Stimulated activated CD8-positive, alpha-beta memory T cell treated with anti-CD3 and anti-CD28 coated beads, Interleukin-4, amount 100 ng/mL, for 24 hours (primary cell): Measurements from ENCODE around the gene SORBS1.
A peak's percentile ranks its signal among the peaks of the same experiment; 100 is the strongest.

Experiments
- DNase-seq: peaks from one replicate; pipeline ENCODE4 v3.0.0-alpha.2; 2020; ENCODE audit warnings: low read depth

SORBS1 gene

DNA sequence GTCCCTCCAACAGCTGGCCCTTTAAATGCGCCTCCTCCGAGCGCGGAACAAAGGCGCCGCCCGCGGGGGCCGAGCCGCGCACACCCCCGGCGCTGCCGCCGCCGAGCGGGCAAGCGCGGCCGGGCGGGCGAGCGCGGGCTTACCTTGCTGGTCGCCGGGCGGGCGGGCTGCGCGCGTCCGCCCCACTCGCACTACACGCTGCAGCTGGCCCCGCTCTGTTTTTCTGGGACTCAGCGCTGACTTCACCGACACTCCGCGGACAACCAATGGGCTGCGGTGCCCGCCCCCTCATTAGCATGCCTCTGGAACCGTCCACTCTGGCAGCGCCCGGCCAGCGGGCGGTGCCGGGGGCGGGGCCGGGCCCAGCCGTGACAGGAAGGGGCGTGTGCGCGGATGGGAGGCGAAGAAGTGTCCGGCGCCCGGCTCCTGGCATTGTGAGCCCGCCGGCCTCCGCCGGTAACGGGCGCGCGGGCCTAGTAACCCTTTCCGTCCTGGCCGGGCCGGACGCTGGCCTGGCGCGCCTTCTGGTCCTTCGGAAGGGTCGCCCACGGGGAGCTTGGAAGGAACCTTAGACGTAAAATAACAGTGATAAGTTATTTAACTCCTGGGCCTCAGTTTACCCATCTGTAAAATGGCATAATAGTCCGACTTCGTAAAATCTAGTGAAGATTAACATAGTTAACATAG lies at the start of gene SORBS1:
Gene SORBS1 (minus strand): TSS at position 195 of the 687 bp plus-strand sequence. CDS start 120,236 bp downstream, outside the sequence.
- DNase-seq: peak; percentile 87

DNA sequence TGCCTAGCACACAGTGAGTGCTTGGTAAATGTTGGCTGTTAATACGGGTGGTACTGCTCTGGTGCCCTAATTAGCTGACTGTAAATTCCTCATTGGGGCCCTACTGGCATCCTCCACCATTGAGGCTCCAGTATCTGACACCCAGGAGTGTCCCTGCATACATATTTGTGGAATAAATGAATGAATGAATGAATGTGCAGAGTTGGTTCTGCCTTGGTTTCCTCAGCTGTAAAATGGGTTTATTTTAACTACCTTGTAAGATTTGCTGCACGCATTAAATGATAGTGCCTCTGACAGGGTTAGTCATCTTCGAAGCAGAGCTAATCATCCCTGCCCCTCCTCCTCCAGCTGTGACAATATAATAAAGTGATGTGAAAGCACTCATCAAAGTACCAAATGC lies 49.6 kb upstream of the SORBS1 start:
- no peak for DNase-seq

DNA sequence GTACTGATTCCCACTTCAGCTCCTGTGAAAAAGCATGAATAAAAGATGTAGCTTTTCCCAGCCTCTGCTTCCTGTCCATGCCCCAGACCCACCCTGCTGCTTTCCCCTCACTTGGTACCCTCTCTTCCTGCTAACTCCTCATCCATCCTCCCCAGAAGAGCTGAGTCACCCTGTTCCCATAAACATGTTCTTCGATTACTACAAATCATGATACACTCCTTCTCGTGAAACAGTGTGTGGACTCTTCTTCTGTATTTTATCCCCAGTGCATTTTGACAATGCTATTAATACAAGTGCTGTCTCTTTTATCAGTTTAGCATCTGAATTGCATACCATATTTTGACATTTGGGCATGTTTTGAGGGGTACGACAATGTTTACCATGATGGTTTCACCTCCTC lies 45.8 kb upstream of the SORBS1 start:
- no peak for DNase-seq

DNA sequence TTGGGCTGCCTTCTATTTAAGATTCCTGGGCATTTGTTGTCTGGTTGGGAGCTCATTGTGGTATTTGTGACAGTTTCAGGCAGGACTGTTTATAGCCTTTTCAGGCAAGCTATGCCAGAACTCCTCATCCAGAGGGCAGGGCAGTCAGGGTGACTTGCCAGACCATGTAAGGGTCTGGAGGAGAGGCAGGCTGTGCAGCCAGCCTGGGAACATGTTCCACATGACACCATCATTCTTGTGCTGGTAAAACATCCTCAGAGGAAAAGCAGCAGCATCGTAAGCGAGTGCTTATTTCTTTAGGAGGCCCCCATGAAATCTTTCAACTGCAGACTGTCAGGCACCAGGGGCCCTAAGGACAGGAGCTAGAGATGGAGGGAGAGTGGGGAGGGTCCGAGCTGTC lies 44.0 kb upstream of the SORBS1 start:
- no peak for DNase-seq

DNA sequence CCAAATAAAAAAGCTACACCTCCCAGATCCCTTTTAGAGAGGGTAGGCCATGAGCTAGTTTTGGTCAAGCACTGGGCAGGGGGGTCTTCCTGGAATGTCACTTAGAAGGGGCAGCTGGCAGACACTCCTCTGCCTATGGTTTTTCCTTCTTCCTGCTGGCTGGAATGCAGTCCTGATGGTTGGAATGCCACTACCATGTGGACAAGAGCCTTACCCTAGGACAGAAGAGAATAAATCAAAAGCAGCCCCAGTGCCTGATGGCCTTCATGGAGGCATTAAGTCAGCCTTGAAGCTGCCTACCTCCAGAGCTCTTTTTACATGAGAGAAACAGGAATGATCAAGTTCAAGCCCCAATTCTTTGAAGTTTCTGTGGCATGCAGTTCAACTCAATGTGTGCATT lies 43.5 kb upstream of the SORBS1 start:
- DNase-seq: no peak

DNA sequence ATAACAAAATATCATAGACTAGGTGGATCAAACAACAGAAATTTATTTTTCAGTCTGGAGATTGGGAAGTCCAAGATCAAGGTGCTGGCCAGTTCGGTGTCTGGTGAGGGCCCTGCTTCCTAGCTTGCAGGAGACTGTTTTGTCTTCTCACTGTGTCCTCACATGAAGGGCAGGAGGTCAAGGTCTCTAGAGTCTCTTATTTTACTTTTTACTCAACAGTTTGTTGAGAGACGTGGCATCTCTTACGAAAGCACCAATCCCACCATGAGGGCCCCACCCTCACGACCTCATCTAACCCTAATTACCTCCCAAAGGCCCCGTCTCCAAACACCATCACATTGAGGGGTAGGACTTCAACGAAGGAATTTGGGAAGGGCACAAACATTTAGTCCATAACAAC lies 41.2 kb upstream of the SORBS1 start:
- no peak for DNase-seq

DNA sequence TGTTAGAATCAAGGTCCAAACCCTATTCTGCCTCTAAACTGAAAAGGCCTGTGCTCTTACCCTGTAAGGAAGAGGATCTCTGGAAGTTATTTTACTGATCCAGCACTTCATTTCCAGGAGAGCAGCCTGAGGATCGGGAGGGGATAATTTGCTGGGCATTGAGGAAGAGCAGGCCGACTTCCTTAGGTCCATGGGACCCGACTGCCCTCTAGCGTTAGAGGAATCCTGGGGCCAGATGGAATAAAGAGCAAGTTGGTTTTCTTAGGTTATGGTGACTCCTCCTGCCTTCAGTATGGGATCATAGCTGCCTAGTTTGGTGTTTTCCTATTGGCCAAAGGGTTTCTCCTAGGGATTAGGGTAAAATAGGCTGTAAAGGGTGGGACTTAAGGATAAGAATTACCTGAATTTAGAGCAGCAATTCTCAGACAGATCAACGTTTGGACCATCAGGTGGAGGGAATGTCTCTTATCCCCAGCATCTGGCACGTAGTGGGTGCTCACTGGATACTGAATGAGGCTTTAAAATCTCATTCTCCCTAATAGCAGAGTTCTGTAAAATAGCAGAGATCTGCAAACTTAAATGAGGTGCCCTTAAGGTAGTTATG lies 40.0 kb upstream of the SORBS1 start:
- DNase-seq: peak; percentile 12

DNA sequence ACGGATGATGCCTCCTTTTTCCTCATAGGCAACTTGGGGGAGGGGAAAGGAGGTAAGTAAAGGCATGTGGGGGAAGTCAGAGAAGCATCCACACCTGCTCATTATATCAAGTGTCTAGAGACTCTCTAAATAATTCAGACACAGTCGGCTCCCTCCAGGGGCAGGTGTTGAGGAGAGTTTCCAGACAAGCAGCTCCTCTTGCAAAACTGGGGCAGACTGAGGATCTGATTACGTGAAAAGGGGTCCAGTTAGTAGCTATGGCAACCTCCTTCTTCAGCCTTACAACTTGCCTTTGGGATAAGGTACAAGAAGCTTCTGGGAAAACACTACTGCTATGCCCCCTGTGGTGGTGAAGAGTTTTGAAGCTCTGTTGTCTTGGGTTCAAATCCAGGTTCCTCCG lies 39.0 kb upstream of the SORBS1 start:
- no peak for DNase-seq

DNA sequence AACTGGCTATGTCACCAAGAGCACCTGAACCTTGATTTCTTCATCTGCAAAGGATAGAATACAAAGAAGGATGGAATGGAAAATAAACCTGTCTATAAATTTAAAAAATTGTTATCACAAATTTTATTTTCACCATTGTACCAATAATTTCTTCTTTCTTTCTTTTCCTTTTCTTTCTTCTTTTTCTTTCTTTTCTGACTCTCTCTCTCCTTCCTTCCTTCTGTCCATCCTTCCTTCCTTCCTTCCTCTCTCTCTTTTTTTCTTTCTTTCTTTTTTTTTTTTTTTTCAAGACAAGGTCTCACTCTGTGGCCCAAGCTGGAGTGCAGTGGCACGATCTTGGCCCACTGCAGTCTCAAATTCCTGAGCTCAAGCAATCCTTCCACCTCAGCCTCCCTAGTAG lies 36.6 kb upstream of the SORBS1 start:
- DNase-seq: no peak

DNA sequence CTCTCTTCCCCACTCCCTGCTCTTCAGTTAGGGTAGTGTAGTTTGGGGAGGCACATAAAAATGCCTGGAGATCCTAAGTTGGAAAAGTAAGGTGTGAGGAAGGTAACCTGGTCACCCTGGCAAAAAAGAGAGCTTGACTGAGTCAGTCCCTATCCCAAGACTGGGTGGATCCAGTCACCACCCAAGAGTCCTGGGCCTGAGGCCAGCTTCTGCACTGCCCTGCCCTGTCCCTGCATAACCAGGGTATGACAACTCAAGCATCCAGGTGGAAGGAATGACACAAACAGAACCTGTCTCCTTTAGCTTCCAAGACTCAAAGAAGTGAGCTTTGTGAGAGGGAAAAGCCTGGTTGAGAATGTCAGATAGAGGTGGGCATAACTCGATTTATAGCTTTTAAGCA lies 26.9 kb upstream of the SORBS1 start:
- DNase-seq: no peak

DNA sequence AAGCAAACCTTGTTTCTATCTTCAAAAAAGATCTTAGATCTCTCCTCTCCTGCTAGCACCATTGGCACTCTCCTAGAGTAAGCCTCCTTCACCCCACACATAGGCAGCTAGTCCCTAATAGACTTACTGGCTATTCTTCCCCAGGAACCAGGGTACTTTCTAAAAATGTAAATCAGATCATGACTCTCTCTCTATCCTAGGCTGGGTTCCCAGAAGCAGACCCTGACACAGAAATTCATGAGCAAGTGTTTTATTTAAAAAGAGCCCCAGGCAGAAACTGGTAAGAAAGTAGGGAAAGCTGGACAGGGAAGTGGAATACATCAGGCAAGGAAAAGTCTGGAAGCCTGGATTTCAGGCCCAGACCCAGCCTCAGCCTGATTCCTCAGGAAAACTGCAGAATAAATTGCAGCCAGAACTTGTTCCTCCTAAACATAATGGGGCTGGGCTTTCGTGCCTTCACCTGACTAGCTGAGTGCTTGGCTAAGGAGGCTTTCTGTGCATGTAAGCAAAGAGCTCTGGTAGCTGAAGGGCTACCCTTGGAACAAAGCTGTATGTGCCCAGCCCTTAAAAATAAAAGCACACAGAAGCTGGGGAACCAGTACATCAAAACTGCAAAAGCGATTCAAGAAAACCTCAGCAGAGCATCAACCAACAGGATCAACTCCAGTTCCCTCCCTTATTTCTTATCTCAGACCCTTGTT lies 18.8 kb upstream of the SORBS1 start:
- no peak for DNase-seq

DNA sequence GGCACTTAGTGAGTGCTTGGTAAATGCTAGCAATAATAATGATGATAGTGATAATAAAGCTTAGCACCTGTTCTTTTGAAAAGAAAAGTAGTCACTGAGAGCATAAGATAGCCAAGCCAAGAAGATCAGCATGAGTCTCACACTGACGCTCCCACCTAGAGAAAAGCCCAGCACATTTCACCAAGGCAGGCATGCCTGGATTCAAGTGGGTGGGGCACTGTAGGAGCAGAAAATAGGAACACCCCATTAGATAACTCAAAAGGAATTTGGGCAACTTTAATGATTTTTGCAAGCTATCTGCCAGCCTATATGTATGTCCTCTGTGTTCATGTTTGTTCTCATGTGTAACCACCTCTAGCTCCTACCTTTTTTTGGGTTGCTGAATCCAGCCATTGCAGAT lies 18.1 kb upstream of the SORBS1 start:
- DNase-seq: no peak

DNA sequence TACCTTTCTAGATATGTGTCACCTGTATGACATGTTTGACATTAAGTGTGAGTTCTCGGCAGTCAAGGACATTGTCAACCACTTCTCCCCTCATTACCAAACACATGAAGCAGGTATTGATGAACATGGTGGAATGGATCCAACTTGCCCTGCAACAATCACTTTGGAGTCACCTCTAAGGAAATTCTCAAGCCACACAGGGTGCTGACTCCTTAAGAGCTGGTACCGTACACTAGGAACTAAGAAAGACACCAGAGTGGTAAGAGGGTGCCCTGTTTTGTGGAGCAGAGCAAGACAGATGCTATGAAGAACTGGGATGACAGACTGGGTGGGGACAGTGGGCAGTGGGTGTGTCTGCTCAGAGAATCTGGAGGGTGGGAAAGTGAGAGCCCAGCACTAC lies 17.4 kb upstream of the SORBS1 start:
- no peak for DNase-seq

DNA sequence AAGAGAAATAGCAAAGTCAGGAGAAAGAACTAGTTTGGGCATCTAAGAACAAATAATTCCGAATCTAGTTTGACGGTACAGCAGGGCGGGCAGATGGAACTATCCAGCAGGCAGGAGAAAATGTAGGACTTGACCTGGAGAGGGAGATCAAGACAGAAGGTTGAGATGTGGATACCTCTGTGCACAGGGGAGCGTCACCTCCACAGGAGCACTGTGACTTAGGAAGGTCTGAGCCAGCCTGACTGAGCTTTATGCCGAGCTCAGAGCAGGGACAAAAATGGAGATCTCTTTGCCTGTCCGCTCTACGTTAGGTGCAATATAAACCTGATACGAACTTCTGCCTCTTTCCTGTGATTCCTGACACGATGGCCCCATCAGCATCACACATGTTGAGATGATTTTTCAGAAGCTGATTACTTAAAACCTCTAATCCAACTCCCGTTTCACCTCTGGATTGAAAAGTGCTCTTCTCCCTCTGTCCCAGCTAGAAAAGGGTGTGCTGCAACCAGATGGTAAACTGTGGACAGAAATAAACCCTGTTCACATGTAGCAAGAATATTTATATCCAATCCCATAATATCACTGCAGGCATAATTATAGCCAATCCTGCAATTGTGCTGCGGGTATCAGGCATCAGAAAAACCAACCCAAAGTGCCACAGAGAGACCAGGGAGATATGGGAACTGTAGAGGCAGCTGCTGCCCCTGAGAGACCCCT lies 13.6 kb upstream of the SORBS1 start:
- no peak for DNase-seq

DNA sequence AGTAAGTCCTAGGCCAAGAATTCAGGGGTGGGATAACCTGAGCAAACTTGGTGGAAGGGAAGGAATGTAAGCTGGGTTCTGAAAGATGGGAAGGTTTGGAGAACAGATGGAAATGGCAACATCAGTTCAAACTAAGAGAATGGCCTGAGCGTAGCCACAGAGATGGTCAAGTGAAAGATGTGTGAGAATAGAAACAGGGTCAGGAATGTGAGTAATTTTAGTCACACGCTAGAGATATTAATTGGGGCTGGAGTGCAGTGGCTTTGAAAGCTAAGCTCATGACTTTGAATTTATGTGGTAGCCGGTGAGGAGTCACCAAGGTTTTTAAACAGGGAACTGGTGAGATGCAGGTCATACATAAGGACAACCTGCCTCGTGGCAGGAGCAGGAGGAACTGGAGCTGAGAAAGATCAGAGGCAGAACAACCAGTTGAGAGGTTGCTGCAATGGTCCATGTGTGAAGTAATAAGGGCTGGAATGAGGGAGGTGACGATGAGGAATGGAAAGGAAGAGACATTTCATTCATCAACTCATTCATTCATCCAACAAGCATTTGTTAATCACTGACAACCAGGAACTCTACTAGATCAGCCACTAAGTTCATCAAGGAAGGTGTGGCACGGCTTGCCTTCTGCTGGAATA lies 12.9 kb upstream of the SORBS1 start:
- DNase-seq: no peak

DNA sequence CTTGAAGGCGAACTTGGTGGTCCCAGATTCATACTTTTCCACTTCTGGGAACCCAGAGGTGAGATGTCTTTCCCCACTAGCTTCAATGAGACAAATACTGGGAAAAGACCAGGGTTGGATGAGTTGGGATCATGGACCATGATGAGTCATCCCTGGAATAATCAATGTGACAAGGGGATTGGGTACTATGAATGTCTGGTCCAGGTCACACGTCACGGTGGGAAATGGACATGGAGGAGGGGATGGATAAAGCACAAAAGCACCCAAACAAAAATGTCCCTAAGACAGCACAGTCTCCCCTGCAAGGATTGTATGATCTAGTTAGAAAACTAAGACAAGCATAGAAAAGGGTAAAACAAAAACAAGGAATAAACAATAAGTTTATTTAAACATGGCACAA lies 12.4 kb upstream of the SORBS1 start:
- DNase-seq: no peak

DNA sequence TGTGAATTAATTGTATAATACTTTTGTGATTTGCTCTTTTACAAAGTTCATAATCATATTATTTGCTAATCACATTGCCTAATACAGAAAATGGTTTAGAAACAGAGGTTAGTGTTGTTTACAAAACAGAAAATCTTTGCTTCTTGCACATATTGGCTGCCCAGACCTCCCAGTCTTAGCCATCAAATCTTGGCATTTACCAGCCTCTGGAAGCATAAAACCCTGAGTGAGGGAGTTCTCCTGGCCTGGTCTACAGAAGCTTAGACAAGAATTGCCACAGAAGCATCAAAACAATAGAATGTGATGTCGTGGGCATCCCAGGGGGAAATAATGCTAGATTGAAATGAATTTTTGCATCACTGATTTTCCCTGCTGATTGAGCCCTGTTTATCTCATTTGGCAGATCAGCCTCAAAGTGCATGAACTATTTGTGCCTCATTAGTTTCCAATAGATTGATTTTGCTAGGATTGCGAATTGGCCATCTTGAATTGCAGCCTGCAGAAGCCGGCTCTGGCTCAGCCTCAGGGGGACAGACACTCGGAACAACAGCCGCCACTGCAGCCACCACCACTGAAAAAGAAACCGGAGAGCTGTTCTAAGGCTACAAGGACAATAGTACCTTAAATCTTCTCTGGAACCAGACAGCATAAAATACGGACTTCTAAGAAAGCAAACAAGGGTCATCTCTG lies 11.1 kb upstream of the SORBS1 start:
- DNase-seq: no peak

DNA sequence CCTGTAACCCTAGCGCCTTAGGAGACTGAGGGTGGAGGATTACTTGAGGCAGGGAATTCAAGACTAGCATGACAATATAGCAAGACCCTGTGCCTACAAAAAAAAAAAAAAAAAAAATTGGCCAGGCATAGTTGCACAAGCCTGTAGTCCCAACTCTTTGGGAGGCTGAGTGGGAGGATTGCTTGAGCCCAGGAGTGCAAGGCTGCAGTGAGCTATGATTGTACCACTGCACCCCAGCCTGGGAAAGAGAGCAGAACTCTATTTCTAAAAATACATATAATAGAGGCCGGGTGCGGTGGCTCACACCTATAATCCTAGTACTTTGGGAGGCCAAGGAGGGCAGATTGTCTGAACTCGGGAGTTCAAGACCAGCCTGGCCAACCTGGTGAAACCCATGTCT lies 10.2 kb upstream of the SORBS1 start:
- DNase-seq: no peak

DNA sequence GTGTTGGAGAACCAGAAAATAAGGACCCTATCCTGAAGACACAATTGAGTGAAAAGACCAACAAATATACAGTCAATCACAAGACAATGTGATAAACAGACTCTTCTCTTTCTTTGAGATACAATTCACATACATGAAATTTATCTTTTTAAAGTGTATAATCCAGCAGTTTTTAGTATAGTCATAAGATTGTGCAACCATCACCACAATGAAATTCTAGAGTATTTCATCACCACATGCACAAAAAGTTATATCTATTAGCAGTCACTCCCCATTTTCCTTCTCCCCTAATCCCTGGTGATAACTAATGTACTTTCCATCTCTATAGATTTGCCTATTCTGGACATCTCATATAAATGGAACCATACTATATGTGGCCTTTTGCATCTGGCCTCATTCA lies 8.2 kb upstream of the SORBS1 start:
- DNase-seq: no peak

DNA sequence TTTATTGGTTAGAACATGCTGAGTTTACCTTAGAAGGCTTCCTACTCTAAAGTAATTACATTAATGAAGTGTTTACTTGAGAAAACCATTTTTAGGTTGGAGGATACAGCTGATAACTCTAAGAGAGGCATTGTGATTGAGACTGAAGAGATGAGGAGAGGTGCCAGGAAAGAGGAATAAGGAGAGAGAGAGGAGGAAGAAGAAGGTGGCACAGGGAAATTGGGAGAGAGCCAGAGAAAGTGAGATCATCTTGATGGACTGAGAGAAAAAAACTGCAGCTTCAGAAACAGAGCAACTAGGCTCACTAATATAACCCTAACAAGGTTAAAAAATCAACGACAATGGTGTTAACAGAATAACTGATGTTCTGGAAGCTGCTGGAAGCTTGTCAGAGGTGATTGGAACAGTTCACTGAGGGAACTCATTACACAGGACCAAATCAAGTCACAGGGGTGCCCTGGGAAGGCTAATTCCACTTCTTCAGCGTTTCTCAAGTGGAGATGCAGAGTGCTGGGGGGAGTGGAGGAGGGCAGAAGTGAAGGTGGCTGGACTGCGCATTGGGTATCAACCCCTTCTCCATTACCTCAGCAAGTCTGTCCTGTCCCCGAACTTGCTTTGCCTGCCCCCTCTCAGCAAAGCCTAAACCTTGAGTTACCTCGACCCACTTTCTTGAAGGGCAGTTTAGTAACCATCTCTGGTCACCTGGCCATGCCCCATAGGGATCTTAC lies 6.9 kb upstream of the SORBS1 start:
- no peak for DNase-seq

DNA sequence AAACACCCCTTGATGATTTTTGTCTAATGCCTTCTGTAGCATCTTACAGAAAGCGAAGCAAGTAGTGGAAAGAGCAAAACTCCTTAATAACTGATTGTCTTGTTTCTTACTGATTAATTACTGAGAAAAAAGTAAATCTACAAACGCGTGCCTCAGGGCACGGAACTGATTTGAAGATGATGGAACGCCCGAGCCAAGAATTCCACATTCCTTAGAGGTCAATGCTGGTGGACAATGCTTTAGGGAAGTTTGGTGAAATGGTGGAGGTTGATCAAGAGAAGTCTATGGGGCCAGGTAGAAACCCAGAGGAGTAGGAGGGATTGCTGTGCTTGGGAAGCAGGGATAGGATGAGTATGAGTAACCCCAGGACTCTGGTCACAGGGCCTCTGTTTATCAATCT lies 5.0 kb upstream of the SORBS1 start:
- DNase-seq: no peak
